Measurements from ENCODE around the gene KCNMB4.

KCNMB4 gene

DNA sequence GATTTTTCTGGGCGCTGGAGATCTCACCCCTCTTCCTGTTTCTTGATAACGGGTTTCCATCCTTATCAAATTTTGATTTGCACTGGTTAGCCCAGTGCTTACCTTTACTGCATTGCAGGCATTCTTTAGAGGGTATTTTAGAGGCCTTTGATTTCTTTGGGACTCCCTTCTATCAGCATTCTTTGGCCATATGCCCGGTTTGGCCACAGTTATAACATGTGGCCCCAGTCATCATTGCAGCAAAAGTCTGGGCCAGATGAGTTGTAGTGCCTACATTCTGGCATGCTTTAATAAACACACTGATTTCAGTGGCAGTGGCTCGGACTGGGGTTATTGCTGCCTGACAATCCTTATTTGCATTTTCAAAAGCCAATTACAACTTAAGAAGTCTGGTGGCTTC, 82.3 kb downstream of the KCNMB4 start:
- no peak for DNase-seq

DNA sequence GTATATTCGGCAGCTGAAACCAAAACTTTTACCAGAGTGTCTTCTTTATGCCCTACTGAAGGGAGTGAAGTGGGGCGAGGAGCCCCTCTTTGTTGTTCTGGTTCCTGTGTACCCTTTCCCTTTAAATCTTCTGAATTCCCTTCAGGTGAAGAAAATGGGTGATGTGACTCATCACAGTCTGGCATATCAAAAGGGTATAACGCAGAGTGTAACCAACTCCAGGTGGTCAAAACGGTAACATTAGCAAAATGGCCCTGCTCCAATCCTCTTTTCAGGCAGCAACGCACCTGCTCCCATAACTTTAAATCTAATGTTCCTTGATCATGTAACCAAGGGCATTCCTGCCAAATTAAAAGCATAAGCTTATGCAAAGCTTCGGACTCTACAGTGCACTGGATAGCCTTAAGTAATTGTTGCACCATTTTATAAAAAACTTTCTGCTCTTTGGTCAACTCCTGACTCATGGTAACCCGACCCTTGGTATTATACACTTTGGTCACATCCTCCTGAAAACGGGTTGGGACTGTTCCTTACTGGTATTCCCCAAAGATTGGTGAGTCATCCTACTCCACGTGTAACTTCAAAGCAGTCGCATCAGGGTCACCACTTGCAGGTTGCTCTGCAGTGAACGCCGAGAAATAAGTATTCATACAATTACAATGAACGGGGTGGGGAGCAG, 83.1 kb downstream of the KCNMB4 start:
- DNase-seq, result no peak

DNA sequence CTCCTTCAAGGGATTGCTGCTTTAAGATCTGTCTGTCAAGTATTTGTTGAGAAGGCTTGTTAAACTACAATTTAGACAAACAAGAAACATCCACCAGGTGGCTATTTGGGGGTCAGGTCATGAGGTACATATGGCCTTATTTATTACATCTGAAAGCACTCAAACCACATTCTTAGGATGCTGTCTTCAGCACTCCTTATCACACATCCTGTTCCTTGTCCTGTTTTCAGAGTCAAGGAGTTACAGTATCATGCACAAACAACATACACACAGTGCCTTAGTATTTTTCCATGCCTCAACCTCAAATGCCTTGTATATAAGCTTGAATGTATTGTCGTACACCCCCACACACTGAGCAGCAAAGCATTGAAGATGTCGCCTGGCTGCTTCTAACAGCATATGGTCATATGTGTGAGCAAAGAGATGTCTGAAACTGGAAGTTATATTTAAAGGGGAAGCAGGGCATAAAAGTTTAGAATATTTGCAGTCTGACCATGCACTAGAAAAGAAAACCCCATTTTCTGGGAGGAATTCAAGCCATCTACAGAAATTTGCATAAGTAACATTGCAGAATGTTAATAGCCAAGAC, 83.8 kb downstream of the KCNMB4 start:
- DNase-seq, result no peak

DNA sequence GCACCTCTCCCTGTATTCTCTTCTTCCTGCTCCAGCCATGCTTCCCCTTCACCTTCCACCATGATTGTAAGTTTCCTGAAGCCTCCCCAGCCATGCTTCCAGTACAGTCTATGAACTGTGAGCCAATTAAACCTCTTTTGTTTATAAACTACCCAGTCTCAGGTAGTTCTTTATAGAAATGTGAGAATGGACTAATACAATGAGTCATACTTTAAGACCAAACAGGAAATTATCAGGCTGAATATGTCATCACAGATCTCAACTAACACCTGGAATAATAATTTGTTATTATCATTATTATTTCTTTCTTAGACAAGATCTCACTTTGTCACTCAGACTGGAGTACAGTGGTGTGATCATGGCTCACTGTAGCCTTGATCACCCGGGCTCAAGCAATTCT, 85.4 kb downstream of the KCNMB4 start:
- no peak for DNase-seq

DNA sequence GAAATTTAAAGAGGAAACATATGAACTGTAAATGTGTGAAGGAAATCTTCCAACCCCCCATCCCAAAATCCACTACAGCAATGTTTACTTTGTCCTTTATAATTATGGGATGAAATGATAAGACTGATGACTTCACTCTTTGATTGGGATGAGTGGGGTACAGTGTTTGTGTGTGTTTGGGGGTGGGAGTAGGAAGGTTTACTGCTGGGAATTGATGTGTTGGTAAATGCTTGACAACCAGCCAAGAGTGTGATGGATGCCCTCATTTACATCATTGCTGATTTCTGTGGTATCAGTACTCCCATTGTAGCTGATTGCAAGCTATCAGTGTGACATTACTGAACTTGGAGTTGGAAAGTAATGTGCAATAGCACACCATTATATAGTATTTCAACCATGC, 90.9 kb downstream of the KCNMB4 start:
- no peak for DNase-seq

DNA sequence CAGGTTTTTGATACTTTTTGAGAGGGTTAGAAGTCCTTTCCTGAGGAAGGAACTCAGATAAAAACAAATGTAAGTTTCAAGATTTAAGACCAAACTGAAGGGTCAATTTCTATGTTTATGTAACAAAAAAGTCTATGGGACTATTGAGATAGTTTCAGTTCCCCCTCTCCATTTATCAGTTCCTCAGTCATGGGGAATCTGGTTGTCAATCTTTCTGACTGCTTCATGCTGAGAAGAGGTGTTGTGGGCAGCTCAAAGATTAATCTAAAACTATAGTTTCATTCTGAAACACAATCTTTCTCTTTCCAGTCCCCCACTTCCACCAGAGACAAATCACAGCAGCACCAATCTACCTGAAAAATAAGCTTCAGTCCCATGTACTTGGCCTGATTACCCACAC, 93.7 kb downstream of the KCNMB4 start:
- no peak for DNase-seq

DNA sequence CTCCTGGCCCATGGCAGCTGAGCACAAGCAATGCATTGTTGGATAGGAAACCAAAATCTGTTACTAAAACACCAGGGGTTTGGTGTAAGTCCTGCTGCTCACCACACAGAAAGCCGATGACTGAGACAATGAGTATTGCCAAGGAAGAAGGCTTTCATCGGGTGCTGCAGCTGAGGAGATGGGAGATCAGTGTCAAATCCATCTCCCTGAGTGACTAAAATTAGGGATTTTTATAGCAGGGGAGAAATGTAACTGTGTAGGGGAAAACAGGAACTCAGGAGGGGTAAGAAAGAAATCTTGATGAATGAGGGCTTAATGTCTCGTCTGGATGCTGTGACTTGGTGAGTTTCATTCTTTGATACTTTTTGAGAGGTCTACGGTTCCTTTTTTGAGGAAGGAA, 97.9 kb downstream of the KCNMB4 start:
- no peak for DNase-seq

DNA sequence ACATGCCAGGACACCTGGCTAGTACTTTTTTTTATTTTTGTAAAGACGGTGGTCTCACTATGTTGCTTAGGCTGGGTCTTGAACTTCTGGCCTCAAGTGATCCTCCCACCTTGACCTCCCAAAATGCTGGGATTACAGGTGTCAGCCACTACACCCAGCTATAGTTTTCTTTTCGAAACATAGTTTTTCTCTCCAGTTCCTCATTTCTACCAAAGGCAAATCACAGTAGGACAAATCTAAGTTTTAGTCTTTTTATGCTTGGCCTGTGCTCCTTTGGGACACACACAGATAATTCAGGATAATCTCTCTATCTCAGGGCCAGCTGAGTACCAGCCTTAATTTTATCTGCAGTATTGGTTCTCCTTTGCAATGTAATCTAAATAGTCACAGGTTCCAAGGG, 100.7 kb downstream of the KCNMB4 start:
- DNase-seq, result no peak

DNA sequence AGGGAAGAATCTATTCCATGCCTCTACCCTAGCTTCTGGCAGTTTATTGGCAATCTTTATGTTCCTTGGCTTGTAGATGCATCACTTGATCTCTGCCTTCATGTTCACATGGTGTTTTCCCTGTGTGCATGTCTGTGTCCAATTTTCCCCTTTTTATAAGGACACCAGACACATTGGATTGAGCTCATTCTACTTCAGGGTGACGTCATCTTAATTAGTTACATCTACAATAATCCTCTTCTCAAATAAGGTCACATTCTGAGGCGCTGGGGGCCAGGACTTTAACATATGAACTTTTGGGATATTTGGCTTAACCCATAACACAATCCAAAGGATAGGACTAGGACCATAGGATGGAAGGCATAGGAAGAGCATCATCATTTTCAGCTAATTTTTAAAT, 101.4 kb downstream of the KCNMB4 start:
- DNase-seq, result no peak

DNA sequence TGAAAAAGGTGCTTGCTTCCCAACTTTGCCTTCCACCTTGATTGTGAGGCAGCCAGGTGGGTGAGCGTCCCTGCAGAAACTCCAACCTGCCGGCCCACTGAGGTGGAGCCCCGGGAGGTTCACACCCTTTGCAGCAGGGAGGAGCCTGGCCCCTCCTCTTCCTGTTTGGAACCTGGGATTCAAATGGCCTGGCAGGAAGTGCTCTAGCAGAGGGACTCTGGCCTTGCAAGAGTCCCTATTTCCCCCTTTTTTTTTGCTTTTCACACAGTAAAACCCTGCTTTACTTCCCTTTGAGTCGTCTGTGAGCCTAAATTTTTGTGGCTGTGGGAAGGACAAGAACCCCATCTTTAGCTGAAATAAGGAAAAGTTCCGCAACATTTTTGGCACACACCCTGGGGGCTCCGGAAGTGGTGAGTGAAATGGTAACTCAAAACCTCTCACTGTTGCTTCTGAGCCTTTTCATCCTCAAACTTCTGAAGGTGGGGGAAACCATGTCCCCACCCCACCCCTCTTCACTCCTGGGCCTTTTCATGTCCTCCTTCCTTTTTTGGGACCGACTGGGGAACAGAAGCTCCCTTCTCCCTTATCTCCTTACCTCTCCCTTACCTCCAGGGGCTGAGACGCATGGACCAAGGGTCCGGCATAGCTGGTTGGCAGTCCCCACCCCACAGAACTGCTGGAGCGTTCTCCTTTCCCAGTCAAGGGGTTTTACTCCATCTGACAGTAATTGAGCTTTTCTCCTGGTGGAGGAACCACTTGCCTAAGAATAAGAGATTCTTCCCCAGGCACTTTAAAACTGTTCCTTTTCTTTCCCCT, 102.0 kb downstream of the KCNMB4 start:
- no peak for DNase-seq

DNA sequence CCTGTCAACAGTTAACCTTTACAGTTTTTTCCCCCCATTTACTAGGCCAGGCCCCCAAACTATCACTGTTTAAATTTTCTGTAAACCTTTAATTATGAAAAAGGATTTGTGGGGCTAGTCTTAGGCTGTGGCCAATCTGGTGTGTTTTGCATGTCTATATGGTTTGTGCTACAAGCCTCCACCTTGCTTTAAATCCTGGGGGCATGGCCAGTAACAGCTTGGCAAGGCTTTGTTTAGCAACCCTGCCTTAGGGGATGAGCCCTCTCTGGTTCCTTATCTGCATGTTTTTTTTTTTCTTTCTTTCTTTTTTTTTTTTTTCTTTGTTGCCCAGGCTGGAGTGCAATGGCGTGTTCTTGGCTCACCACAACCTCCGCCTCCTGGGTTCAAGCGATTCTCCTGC, 102.7 kb downstream of the KCNMB4 start:
- DNase-seq, result no peak

DNA sequence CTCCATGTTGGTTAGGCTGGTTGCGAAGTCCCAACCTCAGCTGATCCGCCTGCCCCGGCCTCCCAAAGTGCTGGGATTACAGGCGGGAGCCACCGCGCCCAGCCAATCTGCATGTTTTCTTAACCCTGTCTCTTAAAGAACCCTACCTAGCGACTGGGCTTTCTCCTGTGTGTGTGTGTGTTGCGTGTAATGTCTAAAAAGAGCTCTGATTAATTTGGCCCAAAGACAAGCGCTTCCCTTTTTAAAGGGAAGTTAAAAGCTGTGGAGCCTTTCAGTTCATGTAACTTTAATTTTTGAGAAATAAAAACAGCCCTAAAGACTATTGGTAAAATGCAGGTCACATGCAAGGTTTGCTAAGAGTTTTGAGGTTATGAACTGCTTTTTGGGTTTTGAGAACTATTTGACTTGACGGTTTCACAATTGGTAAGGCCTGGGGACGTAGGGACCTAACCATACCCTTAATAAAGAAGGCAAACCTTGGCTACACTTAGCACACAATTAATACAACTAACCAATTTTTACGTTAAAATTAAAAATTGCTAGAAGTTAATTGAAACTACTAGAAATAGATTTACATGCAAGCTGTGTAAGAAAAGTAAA, 103.2 kb downstream of the KCNMB4 start:
- DNase-seq, result no peak

DNA sequence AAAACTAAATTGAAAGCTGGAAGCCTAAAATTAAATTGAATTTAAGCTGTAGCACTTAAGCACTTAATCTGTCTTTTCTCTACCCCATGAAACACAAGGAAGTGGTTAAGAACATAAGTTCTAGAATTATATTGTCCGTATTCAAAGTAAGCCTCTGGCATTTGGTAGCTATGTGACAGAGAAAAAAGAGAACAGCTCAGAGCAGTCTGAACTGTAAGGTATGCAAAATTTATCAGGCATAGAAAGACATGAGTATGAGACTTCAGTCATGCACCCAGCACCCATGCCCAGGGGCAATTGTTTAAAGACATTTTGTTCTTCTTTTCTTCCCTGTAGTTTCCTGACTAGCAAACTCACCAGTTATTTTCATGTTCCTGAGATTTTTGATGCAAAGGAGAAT, 116.7 kb downstream of the KCNMB4 start:
- no peak for DNase-seq

All from DMS153 (cell line).